ENCODE results near the gene ORM1.

- TF ChIP-seq CTCF (conservative IDR thresholded peaks at IDR 0.05 in 1 of 2, IDR thresholded peaks at IDR 0.05 in 1 of 2; ENCODE audit: low read depth in 1 of 2, low read length in 2 of 2) (no peak), EZH2 (IDR thresholded peaks at IDR 0.05; ENCODE audit: low read length, missing control alignments) (no peak)
Measured at GRCh38 chr9:114336699-114337395, 13.9 kb downstream of the ORM1 start.
